HG03521 (cell line): ENCODE data around the gene CFAP97D1.

Experiments
- ATAC-seq: cut with Tn5 transposase; IDR thresholded peaks from one replicate; pipeline ENCODE4 v1.9.1; 2021; ENCODE audit warnings: mild to moderate bottlenecking, moderate library complexity; ENCODE audit not compliant: unreplicated experiment

Gene CFAP97D1

GRCh38 chr17:43780135-43780534, at the start of gene CFAP97D1:
TSS of gene CFAP97D1 (plus strand) at chr17:43780435. CDS start at chr17:43780463, 28 bp downstream.
- ATAC-seq: no peak

DNA sequence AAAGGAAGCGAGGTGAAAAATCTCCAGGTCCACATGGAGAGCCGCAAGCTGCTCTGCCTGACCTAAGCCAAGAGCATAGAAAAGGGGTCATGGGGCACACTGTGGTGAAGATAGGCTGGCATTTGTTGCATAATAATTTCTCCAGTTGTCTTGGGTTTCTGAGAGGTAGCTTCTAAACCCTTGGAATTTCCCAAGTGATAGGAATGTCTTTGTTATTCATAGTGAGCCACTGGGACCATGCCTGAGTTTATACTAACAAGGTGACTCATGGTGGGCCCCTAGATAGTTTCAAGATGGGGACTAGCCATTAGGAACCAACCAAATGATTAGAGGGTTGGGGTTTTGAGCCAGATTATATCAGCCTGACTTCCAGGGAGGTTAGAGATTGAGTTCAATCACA, 47.3 kb upstream of the CFAP97D1 start:
- ATAC-seq: no peak

DNA sequence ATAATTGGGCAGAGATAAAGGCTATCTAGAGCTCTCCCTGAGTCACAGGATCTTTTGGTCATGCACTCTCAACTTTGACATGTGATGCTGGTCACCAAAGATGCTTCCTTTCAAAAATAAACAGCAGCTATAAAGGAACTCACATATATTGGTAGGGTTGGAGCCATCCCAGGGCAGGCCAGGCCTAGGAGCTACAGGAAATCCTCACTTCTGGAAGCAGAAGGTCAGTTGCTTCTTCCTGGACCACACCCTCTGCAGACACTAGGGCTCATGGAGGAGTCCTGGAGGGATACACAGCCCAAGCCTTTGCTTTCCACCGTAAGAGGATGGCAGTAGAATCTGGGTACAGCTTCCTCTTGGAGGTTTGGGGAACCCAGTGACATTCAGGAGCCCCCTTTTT, 46.3 kb upstream of the CFAP97D1 start:
- no peak for ATAC-seq

DNA sequence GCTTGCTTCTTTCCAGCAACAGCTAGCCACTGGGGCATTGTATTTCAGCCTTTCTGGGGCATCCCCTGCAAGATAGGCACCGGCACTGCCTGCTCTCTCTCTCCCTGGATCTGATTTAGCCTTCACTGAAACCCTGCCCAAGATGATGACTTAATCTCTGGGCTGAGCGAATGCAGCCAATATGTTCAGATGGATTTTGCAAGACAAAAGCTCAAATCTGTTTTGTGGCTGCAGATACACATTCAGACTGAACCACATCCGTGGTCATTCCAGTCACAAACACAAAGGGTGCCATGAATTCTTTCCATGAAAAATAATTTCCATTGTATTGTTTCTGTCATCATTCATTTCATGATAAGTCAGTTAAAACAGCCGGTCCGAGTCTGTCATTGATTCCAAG, 45.9 kb upstream of the CFAP97D1 start:
- ATAC-seq: no peak

DNA sequence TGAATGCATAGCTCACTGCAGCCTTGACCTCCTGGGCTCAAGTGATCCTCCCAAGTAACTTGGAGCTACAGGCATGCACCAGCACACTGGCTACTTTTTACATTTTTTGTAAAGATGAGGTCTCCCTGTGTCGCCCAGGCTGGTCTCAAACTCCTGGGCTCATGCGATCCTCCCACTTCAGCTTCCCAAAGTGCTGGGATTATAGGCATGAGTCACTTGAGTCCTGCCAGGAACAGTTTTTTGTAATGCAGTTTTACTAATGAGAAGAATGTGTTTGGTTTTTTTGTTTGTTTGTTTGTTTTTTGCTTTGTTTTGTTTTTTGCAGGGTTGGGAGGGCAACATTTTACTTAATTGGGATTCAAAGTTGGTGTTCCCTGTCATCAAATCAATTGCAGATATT, 43.8 kb upstream of the CFAP97D1 start:
- no peak for ATAC-seq

GRCh38 chr17:43737722-43738121, 42.5 kb upstream of the CFAP97D1 start:
- ATAC-seq: no peak

DNA sequence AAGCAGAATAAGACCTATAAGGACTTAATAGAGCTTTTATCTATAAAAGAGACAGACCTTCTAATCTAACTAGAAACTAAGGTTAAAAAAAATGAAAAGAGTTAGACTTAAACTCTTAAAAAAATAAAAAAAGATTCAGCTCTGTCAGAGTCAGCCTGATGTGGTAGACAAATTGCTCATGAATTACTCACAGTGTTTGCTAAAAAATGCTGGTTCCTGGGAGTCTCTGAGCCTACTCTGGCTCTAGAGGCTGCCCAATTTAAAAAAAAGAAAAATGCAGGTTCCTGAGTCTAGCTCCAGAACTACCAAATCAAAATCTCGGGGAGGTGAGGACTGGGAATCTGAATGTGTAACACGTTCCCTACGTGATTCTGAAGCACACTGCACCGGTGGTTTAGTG, 39.7 kb upstream of the CFAP97D1 start:
- no peak for ATAC-seq

- no peak for ATAC-seq
These were observed 38.6 kb upstream of the CFAP97D1 start for GRCh38 chr17:43741636-43742035.

DNA sequence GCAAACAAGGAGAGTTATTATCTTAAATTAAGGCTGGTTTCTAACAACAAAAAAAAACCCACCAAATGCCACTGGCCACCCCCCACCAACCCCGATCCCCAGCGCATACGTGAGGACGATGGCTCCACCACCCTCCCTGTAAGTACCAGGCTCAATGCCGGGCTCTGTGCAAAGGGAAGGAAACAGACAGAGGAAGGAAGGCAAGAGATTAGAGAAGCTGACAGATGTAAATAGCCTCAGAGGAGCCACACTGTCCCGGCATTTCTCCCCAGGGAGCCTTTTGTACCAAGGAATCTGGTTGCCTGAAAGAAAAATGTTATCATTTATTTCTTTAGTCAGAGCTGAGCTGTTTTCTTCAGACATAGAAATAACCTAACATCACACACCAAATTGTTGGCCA, 34.7 kb upstream of the CFAP97D1 start:
- ATAC-seq: no peak

GRCh38 chr17:43750153-43750552, 30.1 kb upstream of the CFAP97D1 start:
- no peak for ATAC-seq

DNA sequence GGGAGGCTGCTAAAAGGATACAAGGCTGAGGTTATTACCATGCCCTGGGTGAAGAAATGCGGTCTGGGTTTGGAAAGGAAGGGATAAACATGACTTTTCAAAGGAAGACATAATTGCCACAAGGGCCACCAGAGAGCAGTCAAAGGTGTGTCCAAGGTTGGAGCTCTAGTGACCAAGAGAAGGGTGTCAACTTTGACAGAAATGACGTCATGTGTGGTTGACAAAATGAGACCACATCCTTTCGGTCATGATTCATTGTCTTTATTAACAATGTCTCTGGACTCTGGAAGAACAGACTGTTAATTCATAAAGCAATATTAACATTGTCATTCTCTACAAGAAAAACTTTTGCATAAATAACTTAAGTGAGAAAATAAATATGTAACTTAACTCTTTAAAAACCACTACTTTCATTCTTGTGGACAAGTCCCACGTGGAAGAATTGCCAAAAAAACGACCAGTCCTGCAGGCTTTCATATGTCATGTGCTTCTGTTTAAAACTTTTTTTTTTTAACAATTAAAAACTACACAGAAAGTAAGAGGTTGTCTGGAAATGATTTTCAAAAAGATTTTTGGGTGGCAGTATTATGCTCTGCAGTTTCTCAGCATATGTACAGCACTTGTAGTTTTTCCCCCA, 26.6 kb upstream of the CFAP97D1 start:
- ATAC-seq: no peak

- no peak for ATAC-seq
These were observed 25.3 kb upstream of the CFAP97D1 start for GRCh38 chr17:43754947-43755346.

- no peak for ATAC-seq
These were observed 24.8 kb upstream of the CFAP97D1 start for GRCh38 chr17:43755389-43755875.

- ATAC-seq: no peak
These were observed 24.0 kb upstream of the CFAP97D1 start for GRCh38 chr17:43756201-43756600.

GRCh38 chr17:43757171-43757660, 23.0 kb upstream of the CFAP97D1 start:
- ATAC-seq: no peak

DNA sequence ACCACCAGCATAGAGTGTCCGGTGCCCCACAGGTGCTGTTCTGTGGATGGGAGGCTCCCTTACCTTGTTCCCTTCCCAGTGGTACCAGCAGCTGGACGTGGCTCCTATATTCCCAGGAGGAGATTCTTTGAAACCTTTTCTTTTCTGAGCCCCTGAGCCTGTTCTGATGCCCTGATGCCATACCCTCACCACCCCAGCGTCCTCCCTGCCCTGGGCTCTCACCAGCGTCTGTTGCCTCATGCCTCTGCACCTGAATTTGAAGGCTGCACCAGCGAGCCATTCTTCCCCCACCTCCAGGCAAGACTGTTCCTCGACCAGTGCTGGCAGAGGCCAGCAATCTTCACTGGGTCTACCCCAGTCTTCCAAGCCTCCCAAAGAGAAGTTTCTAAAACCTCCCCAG, 22.1 kb upstream of the CFAP97D1 start:
- ATAC-seq: no peak

DNA sequence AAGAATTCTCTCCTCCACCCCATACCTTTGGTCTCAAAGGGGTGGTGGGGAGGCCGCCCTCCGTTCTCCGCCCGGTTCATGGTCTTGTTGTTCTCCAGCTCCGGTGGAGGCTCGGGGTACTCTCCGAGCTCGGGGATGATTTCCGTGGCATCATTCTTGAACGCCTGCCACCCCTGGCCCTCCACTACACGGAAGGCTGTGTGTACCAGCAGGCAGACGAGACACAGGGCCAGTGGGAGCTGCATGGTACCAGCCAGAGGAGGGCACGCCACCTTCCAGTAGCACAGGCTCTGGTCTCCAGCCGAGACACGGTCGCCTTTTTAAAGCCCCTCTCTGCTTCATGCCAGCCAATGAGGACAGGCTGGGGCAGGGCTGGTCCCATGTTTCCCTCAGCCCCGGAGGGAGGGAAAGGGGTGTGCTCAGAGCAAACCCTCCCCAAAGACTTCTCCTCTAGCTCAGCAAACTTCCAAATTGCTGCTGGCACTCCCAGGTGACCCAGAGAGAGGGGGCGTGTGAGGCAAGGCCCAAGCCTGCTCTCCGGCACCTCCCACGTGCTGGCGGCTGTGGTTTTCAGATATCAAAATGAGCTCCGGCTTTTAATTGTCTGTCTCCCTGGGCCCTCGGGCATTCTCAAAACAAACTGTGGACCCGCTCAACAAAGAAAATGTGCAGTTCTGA, 21.6 kb upstream of the CFAP97D1 start, which contains the start of gene SOST:
SOST (minus strand) TSS at position 295 of the 678 bp plus-strand sequence; CDS start at position 245, 50 bp downstream.
- no peak for ATAC-seq

- ATAC-seq: no peak
These were observed 20.4 kb upstream of the CFAP97D1 start for GRCh38 chr17:43759836-43760235.

GRCh38 chr17:43760254-43760852, 19.9 kb upstream of the CFAP97D1 start:
- ATAC-seq: no peak

DNA sequence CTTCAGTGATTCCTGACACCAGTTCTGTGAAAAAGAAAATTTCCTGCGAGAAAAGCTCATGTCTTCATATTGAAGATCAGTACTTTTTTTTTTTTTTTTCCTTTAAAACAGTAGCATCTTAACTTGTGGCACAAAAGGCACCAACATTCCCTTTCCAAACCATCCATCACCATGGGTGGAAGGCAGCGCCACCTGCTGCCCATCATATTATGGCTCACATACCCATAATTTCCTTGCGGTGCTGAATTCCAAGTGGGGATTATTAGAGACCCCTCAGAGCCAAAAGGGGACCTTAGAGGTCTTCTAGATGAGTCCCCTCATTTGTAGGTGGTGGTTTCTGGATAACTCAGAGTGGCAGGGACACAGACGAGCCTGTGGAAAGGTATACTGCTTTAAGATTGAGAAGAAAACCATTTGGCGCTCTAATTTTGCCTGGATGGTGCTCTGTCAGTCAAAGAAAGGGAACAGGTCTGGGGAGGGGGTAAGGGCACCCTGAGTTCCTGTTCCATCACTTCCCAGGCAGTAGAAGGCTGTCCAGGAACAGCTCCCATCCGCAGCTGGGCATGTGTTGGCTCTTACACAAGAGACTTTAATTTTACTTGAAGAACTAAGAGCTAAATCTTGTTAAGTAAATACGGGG, 13.7 kb upstream of the CFAP97D1 start:
- ATAC-seq: no peak

DNA sequence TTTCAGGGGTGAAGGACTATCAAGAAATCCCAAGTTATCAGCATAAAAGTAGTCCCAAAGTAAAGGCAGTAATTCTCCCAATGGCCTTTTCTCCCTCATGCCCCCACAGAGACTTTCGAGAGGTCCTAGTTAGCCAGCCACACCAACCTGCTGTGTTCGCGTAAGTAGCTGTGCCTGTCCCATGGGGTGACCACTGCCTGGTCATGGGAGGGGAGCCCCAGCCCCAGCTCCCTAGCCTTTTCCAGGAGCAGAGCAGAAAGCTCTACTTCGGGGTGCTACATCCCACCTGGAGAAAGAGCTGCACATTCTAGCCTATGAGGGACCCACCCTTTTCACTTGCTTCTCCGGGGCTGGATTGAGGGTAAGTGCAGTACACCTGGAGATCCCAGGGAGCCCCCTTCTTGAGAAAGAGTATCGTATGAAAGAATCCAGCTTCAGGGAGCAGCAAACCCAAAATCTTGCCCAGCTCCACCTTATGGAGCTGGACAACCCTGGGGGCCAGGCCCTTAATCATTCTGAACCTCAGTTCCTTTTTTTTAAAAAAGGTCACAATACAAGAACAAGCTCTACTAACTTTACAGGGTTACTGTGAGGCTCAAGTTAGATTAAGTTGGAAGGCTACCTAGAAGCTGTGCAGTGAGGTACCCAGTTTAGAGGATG, 13.1 kb upstream of the CFAP97D1 start:
- no peak for ATAC-seq
